GM19328 (cell line): ENCODE results near the gene SLC9A7.

ENCODE experiments used
- ATAC-seq: cut with Tn5 transposase; IDR thresholded peaks from one replicate; pipeline ENCODE4 v1.9.1; 2021; ENCODE audit warnings: mild to moderate bottlenecking, moderate library complexity; ENCODE audit not compliant: unreplicated experiment

SLC9A7 gene

GRCh38 chrX:46611658-46612362 lies 147.1 kb downstream of the SLC9A7 start:
- no peak for ATAC-seq

GRCh38 chrX:46610070-46610658 lies 148.8 kb downstream of the SLC9A7 start:
- no peak for ATAC-seq

GRCh38 chrX:46607916-46608315 lies 151.0 kb downstream of the SLC9A7 start:
- ATAC-seq = no peak

- no peak for ATAC-seq
These were observed 156.3 kb downstream of the SLC9A7 start for GRCh38 chrX:46602468-46603102.

- ATAC-seq = no peak
These were observed 157.6 kb downstream of the SLC9A7 start for GRCh38 chrX:46601283-46601682.

GRCh38 chrX:46599051-46599560 lies 159.8 kb downstream of the SLC9A7 start:
- no peak for ATAC-seq

- no peak for ATAC-seq
These were observed 161.1 kb downstream of the SLC9A7 start for GRCh38 chrX:46597771-46598170.

- ATAC-seq = no peak
These were observed 161.7 kb downstream of the SLC9A7 start for GRCh38 chrX:46597208-46597607.

- no peak for ATAC-seq
These were observed 163.8 kb downstream of the SLC9A7 start for GRCh38 chrX:46595084-46595483.

- ATAC-seq = no peak
These were observed 168.8 kb downstream of the SLC9A7 start for GRCh38 chrX:46589977-46590723.

- no peak for ATAC-seq
These were observed 170.7 kb downstream of the SLC9A7 start for GRCh38 chrX:46588263-46588662.

- ATAC-seq = no peak
These were observed 171.2 kb downstream of the SLC9A7 start for GRCh38 chrX:46587753-46588171.

- no peak for ATAC-seq
These were observed 171.8 kb downstream of the SLC9A7 start for GRCh38 chrX:46587158-46587557.

GRCh38 chrX:46584736-46585135 lies 174.2 kb downstream of the SLC9A7 start:
- no peak for ATAC-seq

- ATAC-seq = no peak
These were observed 176.0 kb downstream of the SLC9A7 start for GRCh38 chrX:46582966-46583365.

GRCh38 chrX:46582325-46582724 lies 176.6 kb downstream of the SLC9A7 start:
- ATAC-seq = no peak

GRCh38 chrX:46580613-46581012 lies 178.3 kb downstream of the SLC9A7 start:
- ATAC-seq = no peak

GRCh38 chrX:46579250-46579649 lies 179.7 kb downstream of the SLC9A7 start:
- ATAC-seq = no peak

- ATAC-seq = no peak
These were observed 181.5 kb downstream of the SLC9A7 start for GRCh38 chrX:46577221-46578005.

GRCh38 chrX:46576458-46576857 lies 182.5 kb downstream of the SLC9A7 start:
- ATAC-seq = no peak

- ATAC-seq = no peak
These were observed 182.9 kb downstream of the SLC9A7 start for GRCh38 chrX:46575991-46576392.
